Choroid plexus epithelial cell (primary cell): ENCODE measurements around the gene TAB2.

Experiments used
- DNase-seq: peaks from one replicate; pipeline ENCODE4 v3.0.0-alpha.2; 2010; ENCODE audit warnings: low read depth
- H3K4me3 ChIP-seq: 2 replicates; pipeline ENCODE4 v1.5.1; 2011; ENCODE audit warnings: low read depth, mild to moderate bottlenecking, control low read depth, low read length, moderate library complexity
- TF ChIP-seq, protein P1 (sequence below): conservative IDR thresholded peaks from 2 replicates; pipeline ENCODE4 v1.5.1; 2011; ENCODE audit warnings: low read depth, mild to moderate bottlenecking, control low read depth, inconsistent platforms, low read length, moderate library complexity

The TAB2 gene

DNA sequence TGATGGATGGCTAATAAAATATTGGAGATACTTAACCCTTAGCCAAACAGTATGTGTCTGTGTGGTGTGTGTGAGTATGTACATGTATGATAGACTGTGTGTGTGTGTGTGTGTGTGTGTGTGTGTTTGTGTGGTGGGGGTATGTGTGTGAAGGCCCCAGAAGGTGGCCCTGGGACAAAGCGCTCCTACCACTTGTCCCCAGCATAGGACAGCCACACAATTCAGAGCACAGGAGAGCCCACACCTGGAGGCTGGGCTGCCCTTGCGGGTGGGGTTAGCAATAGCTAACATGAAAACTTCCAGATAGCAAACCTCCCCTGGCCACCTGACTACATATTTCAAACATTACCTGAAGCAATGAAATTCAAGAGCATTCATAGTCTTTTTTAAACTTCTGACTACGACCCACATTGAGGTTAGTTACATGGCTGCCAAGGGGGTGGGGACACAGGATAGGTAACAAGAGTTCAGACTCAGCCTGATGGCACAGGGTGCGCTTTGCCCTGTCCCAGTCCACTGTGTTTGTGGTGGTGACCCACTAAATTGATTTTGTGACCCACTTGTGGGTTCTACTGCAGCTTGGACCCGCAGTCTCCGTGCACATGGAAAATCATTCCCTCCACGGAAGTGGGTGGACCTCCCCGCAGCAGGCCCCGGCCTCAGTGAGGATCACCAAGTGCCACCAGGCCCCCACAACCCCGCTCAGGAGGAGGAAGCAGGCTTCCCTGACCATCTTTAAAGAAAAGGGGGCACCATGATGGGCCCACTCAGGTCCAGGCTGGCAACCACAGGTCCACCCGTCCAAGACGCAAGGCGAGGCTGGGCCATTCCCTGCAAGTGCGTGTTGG, 132.5 kb downstream of the TAB2 start:
- H3K4me3 ChIP-seq, result no peak overlapping the region
- no peak for DNase-seq
- TF ChIP-seq, protein P1, sequence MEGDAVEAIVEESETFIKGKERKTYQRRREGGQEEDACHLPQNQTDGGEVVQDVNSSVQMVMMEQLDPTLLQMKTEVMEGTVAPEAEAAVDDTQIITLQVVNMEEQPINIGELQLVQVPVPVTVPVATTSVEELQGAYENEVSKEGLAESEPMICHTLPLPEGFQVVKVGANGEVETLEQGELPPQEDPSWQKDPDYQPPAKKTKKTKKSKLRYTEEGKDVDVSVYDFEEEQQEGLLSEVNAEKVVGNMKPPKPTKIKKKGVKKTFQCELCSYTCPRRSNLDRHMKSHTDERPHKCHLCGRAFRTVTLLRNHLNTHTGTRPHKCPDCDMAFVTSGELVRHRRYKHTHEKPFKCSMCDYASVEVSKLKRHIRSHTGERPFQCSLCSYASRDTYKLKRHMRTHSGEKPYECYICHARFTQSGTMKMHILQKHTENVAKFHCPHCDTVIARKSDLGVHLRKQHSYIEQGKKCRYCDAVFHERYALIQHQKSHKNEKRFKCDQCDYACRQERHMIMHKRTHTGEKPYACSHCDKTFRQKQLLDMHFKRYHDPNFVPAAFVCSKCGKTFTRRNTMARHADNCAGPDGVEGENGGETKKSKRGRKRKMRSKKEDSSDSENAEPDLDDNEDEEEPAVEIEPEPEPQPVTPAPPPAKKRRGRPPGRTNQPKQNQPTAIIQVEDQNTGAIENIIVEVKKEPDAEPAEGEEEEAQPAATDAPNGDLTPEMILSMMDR, result no peak

DNA sequence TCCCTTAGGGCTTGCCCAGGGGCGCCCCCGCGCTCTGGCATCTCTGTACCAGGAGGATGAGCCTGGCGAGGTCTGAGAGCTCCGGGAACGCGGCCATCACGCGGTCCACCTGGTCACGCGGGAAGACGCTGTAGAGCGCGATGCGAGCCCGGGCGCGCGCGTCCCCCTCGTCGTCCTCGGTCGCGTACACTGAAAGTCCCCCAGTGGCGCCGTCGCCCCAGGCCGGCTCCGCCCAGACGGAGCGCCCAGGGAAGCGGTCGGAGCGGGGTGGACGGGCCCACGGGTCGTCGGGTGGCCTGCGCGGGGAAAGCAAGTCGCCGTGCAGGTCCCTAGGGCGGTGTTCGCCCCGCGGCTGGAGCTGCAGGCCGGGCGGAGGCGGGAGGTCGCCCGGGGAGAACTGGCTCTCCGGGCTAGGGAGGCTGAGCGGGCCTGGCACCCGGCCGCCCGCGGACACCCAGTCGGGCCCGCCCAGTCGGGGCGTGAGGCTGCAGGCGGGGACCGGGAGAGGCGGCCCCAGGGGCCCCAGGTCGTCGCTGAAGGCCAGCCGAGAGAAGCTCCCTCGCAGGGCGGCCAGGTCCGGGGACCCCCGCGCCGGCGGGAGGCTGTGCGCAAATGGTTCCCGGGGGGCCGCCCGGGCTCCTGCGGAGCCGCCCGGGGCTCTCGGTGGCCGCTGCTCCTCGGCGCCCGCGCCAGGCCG, 133.3 kb downstream of the TAB2 start:
- TF ChIP-seq, protein P1, result no peak
- peak overlapping the region; percentile 50 for H3K4me3 ChIP-seq
- DNase-seq, result no peak

DNA sequence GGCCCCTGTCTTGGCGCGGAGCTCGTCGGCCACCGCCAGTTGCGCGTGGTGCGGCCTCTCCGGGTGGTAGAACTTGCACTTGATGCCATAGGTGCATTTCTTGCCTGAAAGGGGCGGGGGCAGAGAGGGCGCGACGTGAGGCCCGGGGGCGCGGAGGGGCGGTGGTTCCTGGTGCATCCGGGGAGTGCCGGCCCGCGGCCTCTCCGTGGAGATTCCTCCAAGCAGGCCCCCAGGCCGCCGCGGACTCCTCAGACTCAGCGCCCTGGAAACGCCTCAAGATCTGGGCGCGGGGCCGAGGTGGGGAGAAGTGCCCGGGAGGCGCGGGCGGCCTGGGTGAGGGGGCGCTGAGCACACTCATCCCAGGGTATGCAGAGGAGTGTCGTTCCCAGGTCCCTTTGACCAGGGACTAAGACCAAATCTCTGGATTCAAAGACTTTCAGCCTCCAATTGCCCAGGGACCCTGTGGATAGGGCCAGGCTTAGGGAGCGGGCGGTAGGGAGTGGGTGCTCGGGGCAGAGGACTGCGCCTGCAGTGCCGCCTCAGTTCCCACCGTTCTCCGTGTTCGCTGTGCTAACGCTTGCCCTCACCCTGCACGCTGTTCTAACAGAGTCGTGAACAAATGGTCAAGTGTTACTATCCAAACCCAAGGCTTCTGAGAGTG, 134.0 kb downstream of the TAB2 start:
- peak overlapping the region; percentile 50 for H3K4me3 ChIP-seq
- TF ChIP-seq, protein P1, result no peak
- DNase-seq, result no peak

DNA sequence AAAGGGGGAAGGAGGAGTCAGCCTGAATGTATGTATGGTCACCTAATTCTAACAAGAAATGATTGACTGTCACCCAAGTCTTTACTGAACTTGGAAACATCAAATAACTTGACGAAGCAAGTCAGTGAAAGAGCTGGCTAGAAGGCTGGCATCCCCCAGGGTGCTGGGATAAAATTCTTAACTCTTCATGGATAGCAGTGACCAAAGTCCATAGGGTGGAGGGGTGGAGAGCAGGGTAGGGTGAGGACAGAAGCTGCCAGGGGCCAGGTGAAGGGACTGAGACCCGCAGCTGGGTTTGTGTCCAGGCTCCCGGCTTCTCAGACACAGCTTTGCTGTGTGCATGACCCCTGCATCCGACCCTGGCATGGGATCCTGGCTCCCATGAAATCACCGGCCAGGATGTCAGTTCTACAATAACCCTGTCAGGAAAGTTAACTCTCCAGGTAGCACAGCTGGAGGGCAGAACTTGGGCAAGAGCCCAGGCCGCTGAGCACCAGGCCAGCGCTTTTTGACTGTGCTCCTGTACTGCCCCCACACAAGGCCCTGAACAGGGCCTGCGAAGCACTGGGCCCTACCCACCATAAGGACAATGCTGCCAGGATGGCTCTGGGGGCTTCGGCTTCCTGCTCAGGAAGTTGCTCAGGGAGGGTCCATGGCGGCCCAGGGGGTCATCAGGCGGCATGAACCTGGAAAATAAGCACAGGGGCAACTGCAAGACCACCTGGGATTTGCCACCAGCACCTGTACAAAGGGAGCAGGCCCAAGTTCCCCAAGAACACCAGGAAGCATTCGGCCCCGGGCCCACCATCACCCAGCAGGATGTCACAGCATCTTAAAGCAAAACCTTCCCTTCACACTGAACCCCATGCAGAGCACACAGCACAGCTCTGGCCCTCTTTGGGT, 134.8 kb downstream of the TAB2 start:
- TF ChIP-seq, protein P1, result no peak
- DNase-seq, result no peak
- no peak overlapping the region for H3K4me3 ChIP-seq

DNA sequence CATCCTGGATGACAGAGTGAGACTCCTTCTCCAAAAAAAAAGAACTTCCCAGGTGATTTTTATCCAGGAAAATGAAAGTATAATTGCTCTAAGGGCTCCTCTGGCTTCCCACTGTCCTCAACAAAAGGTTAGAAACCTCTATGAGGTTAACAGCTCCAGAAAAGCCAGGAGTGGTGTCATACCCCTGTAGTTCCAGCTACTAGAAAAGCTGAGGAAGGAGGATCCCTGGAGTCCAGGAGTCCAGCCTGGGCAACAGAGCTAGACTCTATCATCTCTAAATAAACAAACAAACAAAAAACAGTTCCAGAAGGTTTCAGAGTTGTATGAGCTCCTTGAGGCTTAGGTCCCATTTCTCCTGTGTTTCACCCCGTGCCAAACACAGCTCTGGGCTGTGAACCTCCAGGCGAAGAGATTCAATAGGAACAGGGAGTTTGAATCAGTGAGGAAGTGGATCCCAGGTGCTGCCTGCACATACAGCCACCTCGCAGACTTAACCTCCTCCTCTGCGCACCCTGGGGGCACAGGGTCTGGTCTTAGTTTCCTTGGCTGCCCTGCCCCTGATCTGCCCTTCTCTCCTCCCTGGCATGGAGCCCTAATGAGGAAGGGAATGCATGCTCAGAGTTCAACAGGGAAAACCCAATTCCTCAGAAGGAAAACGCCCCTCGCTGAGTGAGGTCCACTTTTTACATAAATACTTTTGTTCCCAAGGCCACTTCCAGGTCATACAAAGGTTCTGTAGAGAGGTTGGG, 136.3 kb downstream of the TAB2 start:
- H3K4me3 ChIP-seq, result no peak overlapping the region
- TF ChIP-seq, protein P1, result no peak
- DNase-seq, result no peak
